Progenitor cell of endocrine pancreas (in vitro differentiated cells): ENCODE data around the gene NCS1. TPM values are rescaled to one million over a fixed set of nuclear protein-coding genes. Genes with fewer than 3 reads are reported as not detected.

Source experiments
- DNase-seq: peaks from one replicate; pipeline ENCODE4 v3.0.0; 2021; ENCODE audit warnings: low spot score; ENCODE audit not compliant: unreplicated experiment
- H3K27ac Mint-ChIP-seq: 2 replicates; pipeline ENCODE4 v1.8.0; 2021; ENCODE audit warnings: mild to moderate bottlenecking, moderate library complexity, mixed read lengths
- H3K27me3 Mint-ChIP-seq: 2 replicates; pipeline ENCODE4 v1.8.0; 2021; ENCODE audit warnings: mixed read lengths
- H3K36me3 Mint-ChIP-seq: 2 replicates; pipeline ENCODE4 v1.8.0; 2022; ENCODE audit warnings: mixed read lengths; ENCODE audit not compliant: insufficient read depth
- H3K4me1 Mint-ChIP-seq: 2 replicates; pipeline ENCODE4 v1.8.0; 2021; ENCODE audit warnings: low read depth, mixed read lengths
- H3K4me3 Mint-ChIP-seq: 2 replicates; pipeline ENCODE4 v1.8.0; 2021; ENCODE audit warnings: low read depth, mild to moderate bottlenecking, moderate library complexity, mixed read lengths
- H3K9me3 Mint-ChIP-seq: 2 replicates; pipeline ENCODE4 v1.8.0; 2021; ENCODE audit warnings: low read depth, mixed read lengths
- CTCF ChIP-seq: fragments of 200-600 bp; sonication (generic); IDR thresholded peaks from one replicate; pipeline ENCODE4 v1.5.0; 2021; ENCODE audit warnings: antibody characterized with exemption, mild to moderate bottlenecking; ENCODE audit not compliant: unreplicated experiment
- total RNA-seq: library from RNA; stranded (reverse); gene quantifications from 2 replicates; pipeline ENCODE4 v1.2.1, GENCODE V29; 2021

Gene NCS1
- total RNA-seq, 1 donor from 2014 or later = 29.0 TPM

DNA sequence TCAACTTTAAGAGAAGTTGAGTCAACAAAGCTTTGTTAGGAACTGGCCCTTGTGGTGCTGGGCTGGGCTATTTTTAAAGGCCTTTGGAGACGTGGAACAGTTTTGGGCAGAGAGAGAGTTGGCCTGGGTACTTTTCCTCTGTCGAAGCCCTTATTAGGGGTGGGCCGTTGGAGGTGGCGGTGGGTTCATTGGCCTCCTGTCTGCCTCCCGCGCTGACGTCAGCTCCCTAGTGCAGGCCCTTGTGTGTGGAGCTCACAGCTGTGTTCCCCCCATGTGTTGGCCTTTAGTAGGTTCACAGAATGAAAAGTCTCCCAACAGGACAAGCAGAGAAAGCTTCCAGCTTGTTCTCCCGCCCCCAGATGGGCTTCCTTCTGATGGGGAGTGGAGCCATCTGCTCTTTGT lies 2.7 kb downstream of the NCS1 start:
- Mint-ChIP-seq H3K4me3 (peak overlapping the region; percentile 85), H3K9me3 (no peaks in the 10 kb centered on the region)
- no peak for DNase-seq

GRCh38 chr9:130175355-130175754 lies 3.2 kb downstream of the NCS1 start:
- no peak for DNase-seq
- no peaks in the 10 kb centered on the region for H3K9me3 Mint-ChIP-seq
- TF ChIP-seq CTCF = no peak
- peaks cover 2% of the 10 kb centered on the region for H3K4me1 Mint-ChIP-seq
- no peaks in the 10 kb centered on the region for H3K36me3 Mint-ChIP-seq
- peaks cover 10% of the 10 kb centered on the region for H3K27me3 Mint-ChIP-seq
- no peak overlapping the region for H3K4me3 Mint-ChIP-seq
- H3K27ac Mint-ChIP-seq = no peak overlapping the region

More for the DNA sequence above, 2.7 kb downstream of the NCS1 start:
- Mint-ChIP-seq H3K27me3 (peaks cover 12% of the 10 kb centered on the region), H3K4me1 (peaks cover 2% of the 10 kb centered on the region), H3K36me3 (no peaks in the 10 kb centered on the region), H3K27ac (no peak overlapping the region)
- TF ChIP-seq CTCF = no peak

- no peak for DNase-seq
- TF ChIP-seq CTCF = no peak
- H3K9me3 Mint-ChIP-seq = no peaks in the 10 kb centered on the region
- no peaks in the 10 kb centered on the region for H3K36me3 Mint-ChIP-seq
- no peak overlapping the region for H3K27ac Mint-ChIP-seq
- H3K4me1 Mint-ChIP-seq = peaks cover 2% of the 10 kb centered on the region
- H3K4me3 Mint-ChIP-seq = no peak overlapping the region
- no peaks in the 10 kb centered on the region for H3K27me3 Mint-ChIP-seq
Observed at GRCh38 chr9:130176760-130177159, 4.6 kb downstream of the NCS1 start.

GRCh38 chr9:130177898-130178805 lies 5.9 kb downstream of the NCS1 start:
- Mint-ChIP-seq H3K4me3 (no peak overlapping the region), H3K27ac (no peak overlapping the region)

DNA sequence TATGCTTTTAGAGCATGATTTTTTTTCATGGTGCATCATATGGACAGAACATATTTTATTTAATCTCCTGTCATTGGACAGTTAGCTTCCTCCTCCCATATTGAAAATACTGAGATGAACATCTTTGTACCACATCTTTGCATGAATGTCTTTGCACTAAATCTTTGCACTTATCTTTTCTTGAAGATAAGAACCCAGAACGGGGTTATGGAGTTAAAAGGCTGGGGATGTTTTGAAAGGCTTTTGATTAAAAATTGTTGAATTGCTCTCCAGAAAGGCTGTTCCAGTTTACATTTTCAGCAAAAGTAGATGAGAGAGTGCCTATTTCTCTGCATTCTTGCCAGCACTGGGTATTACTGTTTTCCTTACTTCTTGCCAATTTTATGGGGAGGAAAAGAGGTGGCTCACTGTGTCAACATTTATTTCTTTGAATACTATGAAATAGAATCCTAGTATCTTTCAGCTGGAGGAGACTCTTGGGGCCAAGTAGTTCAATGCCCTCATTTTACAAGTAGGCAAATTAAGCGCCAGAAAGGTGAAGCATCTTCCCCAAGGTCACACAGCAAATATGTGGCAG lies 7.2 kb downstream of the NCS1 start:
- no peak overlapping the region for H3K4me3 Mint-ChIP-seq

More at GRCh38 chr9:130177898-130178805, 5.9 kb downstream of the NCS1 start:
- H3K36me3 Mint-ChIP-seq = no peaks in the 10 kb centered on the region
- no peak for TF ChIP-seq CTCF
- no peaks in the 10 kb centered on the region for H3K9me3 Mint-ChIP-seq
- no peaks in the 10 kb centered on the region for H3K27me3 Mint-ChIP-seq
- peaks cover 5% of the 10 kb centered on the region for H3K4me1 Mint-ChIP-seq
- DNase-seq = no peak

More for the DNA sequence above, 7.2 kb downstream of the NCS1 start:
- no peak for TF ChIP-seq CTCF
- no peaks in the 10 kb centered on the region for H3K27me3 Mint-ChIP-seq
- H3K27ac Mint-ChIP-seq = no peak overlapping the region
- H3K9me3 Mint-ChIP-seq = no peaks in the 10 kb centered on the region
- no peaks in the 10 kb centered on the region for H3K36me3 Mint-ChIP-seq
- H3K4me1 Mint-ChIP-seq = peaks cover 10% of the 10 kb centered on the region
- DNase-seq = no peak
